Spleen (tissue), 11 donors: ENCODE data around the gene MAN1A2. TPM values are rescaled to one million over a fixed set of nuclear protein-coding genes. Genes with fewer than 3 reads are reported as not detected.
"Not testable (repeated sequence)": the region's sequence is repeated elsewhere in the genome, so short reads cannot be mapped to it uniquely, and the experiment has no call there.

ENCODE experiments used
- DNase-seq: peaks from one replicate; pipeline ENCODE4 v3.0.0-alpha.2; 2020
- H3K27ac ChIP-seq, 8 donors: fragments of 200-600 bp; sonication (generic) in 7 of 8; 1 replicate in 4 of 8; 2 replicates in 4 of 8; pipeline versions ENCODE4 v1.5.0 to v1.8.0; 2016 to 2021; ENCODE audit warnings: inconsistent platforms in 4 of 8, mild to moderate bottlenecking in 4 of 8, moderate library complexity in 1 of 8
- H3K27me3 ChIP-seq, 7 donors: fragments of 200-600 bp; sonication (generic) in 6 of 7; replicated peaks in 1 of 7; 1 replicate in 4 of 7; 2 replicates in 3 of 7; pipeline versions ENCODE4 v1.5.0 to v1.8.0; 2016 to 2021; ENCODE audit warnings: inconsistent platforms in 3 of 7, mild to moderate bottlenecking in 1 of 7
- H3K36me3 ChIP-seq, 6 donors: fragments of 200-600 bp; sonication (generic) in 5 of 6; 1 replicate in 4 of 6; 2 replicates in 2 of 6; pipeline versions ENCODE4 v1.5.0 to v1.8.0; 2016 to 2021; ENCODE audit warnings: inconsistent platforms in 2 of 6
- H3K4me1 ChIP-seq, 6 donors: fragments of 200-600 bp; sonication (generic) in 5 of 6; 1 replicate in 3 of 6; 2 replicates in 3 of 6; pipeline versions ENCODE4 v1.5.0 to v1.8.0; 2016 to 2021; ENCODE audit warnings: inconsistent platforms in 3 of 6
- H3K4me3 ChIP-seq, 8 donors: fragments of 200-600 bp; sonication (generic) in 7 of 8; 1 replicate in 4 of 8; 2 replicates in 4 of 8; pipeline versions ENCODE4 v1.5.0 to v1.8.0; 2016 to 2021; ENCODE audit warnings: inconsistent platforms in 4 of 8, mild to moderate bottlenecking in 4 of 8, moderate library complexity in 2 of 8
- H3K9me3 ChIP-seq, 8 donors: fragments of 200-600 bp; sonication (generic) in 7 of 8; 1 replicate in 4 of 8; 2 replicates in 4 of 8; pipeline versions ENCODE4 v1.5.0 to v1.8.0; 2016 to 2021; ENCODE audit warnings: inconsistent platforms in 4 of 8
- POLR2A ChIP-seq, 3 donors: fragments of 450-650 bp; IDR thresholded peaks; one replicate each; pipeline ENCODE4 v1.5.1; 2017; ENCODE audit warnings: antibody characterized with exemption in 3 of 3, mild to moderate bottlenecking in 1 of 3
- POLR2AphosphoS5 ChIP-seq, 3 donors: sonication (generic); formaldehyde crosslinking; IDR thresholded peaks; one replicate each; pipeline ENCODE4 v1.5.1; 2017; ENCODE audit warnings: antibody characterized with exemption in 3 of 3
- WGBS, 5 donors: extraction: QIAGEN DNeasy Blood & Tissue Kit in 3 of 5; methylation state at CpG; one replicate each; pipeline versions ENCODE4 v1.1.5 to v1.1.7; 2013 to 2018; 5-methylcytosine and 5-hydroxymethylcytosine counted together
- intact Hi-C: fragments of 100-400 bp; cut with DNase I; formaldehyde crosslinking; loops from one replicate; pipeline ENCODE4 v1.15.0; 2023; ENCODE audit warnings: low total_unique reads
- polyA plus RNA-seq, 3 donors: library from polyadenylated mRNA; stranded (reverse); fragments of 200-250 nt; gene quantifications; one replicate each; pipeline ENCODE4 v1.2.1, GENCODE V29; 2013
- total RNA-seq, 7 donors: library from RNA; depleted of rRNA in 3 of 7; stranded (reverse); fragments of >200 nt in 3 of 7; fragmentation: NEBNext Ultra II Directional in 4 of 7; extraction: Animal tissue kit (Norgen Biotek cat#: 25700) in 4 of 7; gene quantifications; one replicate each; pipeline versions ENCODE4 v1.1.0 to v1.2.1, GENCODE V29; 2016 to 2021
- TF ChIP-seq, protein P1 (sequence below), 11 experiments: fragments of 200-600 bp in 7 of 11; fragments of 450-650 bp in 4 of 11; sonication (generic) in 4 of 11; IDR thresholded peaks in 8 of 11; conservative IDR thresholded peaks in 3 of 11; 1 replicate in 7 of 11; 2 replicates in 4 of 11; pipeline versions ENCODE4 v1.4.0 to v1.8.0; 2016 to 2021; ENCODE audit warnings: antibody characterized with exemption in 11 of 11, inconsistent platforms in 4 of 11, mild to moderate bottlenecking in 1 of 11
- donor health status: healthy with polysubstance abuse.
- donor health status: DM: no; HTN: no; CAD: no; lungs with moderate emphysema.
- donor health status: DM: no; HTN: no; CAD: no.
- donor health status: Bipolar disorder and iron deficiency.
- donor health status: healthy.
- donor health status: DM: no; HTN: no; CAD: no.
- donor health status: DM: yes; HTN: yes; CAD: no.

The MAN1A2 gene
- total and polyA plus RNA-seq, 10 donors, result 4.1 to 52.4 (median 42.6) TPM

DNA sequence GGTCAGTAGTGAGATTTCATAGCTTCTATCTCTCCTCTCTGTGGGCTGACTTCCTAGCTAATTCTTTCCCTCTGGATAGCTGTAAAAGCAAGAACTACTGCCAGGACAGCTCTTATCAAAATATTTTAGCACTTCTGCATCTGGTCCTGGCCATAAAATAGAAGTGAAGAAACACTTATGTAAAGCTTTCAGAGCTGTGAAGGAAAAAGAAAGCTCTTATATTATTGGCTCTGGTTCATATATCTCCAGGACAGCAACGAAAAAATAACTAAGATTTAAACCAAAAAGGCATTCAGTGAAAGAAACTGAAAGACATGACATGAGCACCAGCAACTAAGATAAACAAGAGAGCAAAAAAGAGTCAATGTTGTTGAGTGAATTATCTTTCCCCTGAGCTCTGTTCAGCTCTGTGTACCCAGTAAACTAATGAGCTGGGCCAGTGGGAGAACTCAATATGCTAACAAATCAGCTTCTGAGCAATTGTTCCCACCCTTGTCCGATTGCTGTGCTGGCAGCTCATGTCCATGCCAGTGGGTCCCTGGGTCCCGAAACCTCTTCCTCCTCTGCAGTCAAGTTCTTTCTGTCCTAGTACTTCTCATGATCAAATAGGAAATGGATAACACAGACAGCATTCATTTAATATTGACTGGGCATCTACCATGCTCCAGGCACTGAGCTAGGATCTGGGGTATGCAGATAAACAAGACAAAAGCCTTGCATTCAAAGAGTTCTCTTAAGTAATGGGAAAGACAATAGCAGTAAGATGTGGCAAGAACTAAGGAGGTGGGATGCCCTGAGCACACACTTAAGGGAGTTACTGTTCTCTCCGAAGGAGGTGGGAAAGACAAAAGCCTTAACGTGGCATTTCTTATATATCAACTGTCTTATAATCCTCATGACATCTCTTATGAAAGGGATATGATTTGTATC lies 45.3 kb upstream of the MAN1A2 start:
- intact Hi-C loops, result no loop called here
- DNase-seq, result no peak
- WGBS, 5 donors, result 59 to 74% (median 72%) methylated on average over 5 of the region's 5 CpGs
- Histone ChIP-seq H3K27me3 (peaks cover 0 to 10% (median 0%) of the 10 kb centered on the region in 7 donors), H3K36me3 (no peaks in the 10 kb centered on the region), H3K27ac (no peak overlapping the region), H3K4me1 (no peaks in the 10 kb centered on the region), H3K9me3 (no peaks in the 10 kb centered on the region), H3K4me3 (no peak overlapping the region)
- TF ChIP-seq, protein P1, sequence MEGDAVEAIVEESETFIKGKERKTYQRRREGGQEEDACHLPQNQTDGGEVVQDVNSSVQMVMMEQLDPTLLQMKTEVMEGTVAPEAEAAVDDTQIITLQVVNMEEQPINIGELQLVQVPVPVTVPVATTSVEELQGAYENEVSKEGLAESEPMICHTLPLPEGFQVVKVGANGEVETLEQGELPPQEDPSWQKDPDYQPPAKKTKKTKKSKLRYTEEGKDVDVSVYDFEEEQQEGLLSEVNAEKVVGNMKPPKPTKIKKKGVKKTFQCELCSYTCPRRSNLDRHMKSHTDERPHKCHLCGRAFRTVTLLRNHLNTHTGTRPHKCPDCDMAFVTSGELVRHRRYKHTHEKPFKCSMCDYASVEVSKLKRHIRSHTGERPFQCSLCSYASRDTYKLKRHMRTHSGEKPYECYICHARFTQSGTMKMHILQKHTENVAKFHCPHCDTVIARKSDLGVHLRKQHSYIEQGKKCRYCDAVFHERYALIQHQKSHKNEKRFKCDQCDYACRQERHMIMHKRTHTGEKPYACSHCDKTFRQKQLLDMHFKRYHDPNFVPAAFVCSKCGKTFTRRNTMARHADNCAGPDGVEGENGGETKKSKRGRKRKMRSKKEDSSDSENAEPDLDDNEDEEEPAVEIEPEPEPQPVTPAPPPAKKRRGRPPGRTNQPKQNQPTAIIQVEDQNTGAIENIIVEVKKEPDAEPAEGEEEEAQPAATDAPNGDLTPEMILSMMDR (IDR thresholded peaks at IDR 0.05 in 8 of 11, conservative IDR thresholded peaks at IDR 0.05 in 3 of 11), result no peak
- no peak for TF ChIP-seq POLR2AphosphoS5 (IDR thresholded peaks at IDR 0.05)
- TF ChIP-seq POLR2A (IDR thresholded peaks at IDR 0.05), result no peak

DNA sequence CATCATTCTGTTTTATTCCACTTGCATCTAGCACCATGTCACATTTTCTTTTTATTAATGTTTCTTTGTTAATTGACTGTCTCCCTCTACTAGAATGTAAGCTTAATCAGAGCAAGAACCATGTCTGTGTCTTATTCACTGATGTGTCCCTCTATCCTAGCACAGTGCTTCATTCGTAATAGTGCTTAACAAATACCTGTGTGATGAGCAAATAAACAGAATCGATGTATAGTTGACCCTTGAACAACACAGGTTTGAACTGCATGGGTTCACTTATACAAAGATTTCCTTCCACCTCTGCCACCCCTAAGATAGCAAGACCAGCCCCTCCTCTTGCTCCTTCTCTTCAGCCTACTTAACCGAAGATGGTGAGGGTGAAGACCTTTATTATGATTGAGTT lies 42.9 kb upstream of the MAN1A2 start:
- Histone ChIP-seq H3K27me3 (peaks cover 0 to 10% (median 0%) of the 10 kb centered on the region in 7 donors), H3K36me3 (no peaks in the 10 kb centered on the region), H3K9me3 (no peaks in the 10 kb centered on the region), H3K27ac (no peak overlapping the region), H3K4me1 (no peaks in the 10 kb centered on the region), H3K4me3 (no peak overlapping the region)
- intact Hi-C loops, result no loop called here
- DNase-seq, result no peak
- 71 to 93% (median 73%) methylated on average over 3 of the region's 3 CpGs for WGBS, 5 donors
- TF ChIP-seq, protein P1 (IDR thresholded peaks at IDR 0.05 in 8 of 11, conservative IDR thresholded peaks at IDR 0.05 in 3 of 11), result no peak
- TF ChIP-seq POLR2A (IDR thresholded peaks at IDR 0.05) (no peak), POLR2AphosphoS5 (IDR thresholded peaks at IDR 0.05) (no peak)

DNA sequence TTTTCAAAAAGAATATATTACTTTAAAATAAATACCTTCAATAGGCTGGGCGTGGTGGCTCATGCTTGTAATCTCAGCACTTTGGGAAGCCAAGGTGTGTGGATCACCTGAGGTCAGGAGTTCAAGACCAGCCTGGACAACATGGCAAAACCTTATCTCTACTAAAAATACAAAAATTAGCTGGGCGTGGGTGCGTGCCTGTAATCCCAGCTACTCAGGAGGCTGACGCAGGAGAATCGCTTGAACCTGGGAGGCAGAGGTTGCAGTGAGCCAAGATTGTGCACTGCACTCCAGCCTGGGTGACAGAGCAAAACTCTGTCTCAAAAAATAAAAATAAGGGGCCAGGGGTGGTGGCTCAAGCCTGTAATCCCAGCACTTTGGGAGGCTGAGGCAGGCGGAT lies 41.2 kb upstream of the MAN1A2 start:
- H3K4me1 ChIP-seq, H3K36me3 ChIP-seq, H3K9me3 ChIP-seq, H3K4me3 ChIP-seq, H3K27ac ChIP-seq, intact Hi-C loops, DNase-seq: not testable (repeated sequence)
- H3K27me3 ChIP-seq, result peaks cover 0 to 10% (median 0%) of the 10 kb centered on the region in 7 donors
- WGBS, 5 donors, result 88 to 97% (median 92%) methylated on average over 6 of the region's 6 CpGs

DNA sequence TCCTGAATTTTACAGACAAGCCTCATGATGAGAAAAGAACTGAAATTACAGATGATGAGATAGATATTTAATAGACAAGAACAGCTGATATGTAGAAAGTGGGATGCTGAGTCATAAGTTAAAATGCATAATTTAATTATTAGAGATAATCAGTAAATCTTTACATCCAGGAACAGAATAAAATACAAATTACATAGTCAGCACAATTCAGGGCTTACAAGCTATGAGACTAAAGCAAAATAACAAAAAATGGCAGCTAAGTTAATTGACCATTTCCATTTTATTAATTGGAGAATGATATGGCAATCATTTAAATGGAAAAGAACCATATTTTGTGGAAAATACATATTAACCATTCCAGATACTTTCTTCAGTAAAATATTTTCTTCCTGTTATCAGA lies 40.2 kb upstream of the MAN1A2 start:
- H3K36me3 ChIP-seq, result no peaks in the 10 kb centered on the region
- intact Hi-C loops, result no loop called here
- peaks cover 0 to 10% (median 0%) of the 10 kb centered on the region in 7 donors for H3K27me3 ChIP-seq
- TF ChIP-seq POLR2A (IDR thresholded peaks at IDR 0.05), result no peak
- TF ChIP-seq, protein P1 (IDR thresholded peaks at IDR 0.05 in 8 of 11, conservative IDR thresholded peaks at IDR 0.05 in 3 of 11), result no peak
- TF ChIP-seq POLR2AphosphoS5 (IDR thresholded peaks at IDR 0.05), result no peak
- H3K27ac ChIP-seq, result no peak overlapping the region
- H3K4me1 ChIP-seq, result no peaks in the 10 kb centered on the region
- H3K9me3 ChIP-seq, result no peaks in the 10 kb centered on the region
- DNase-seq, result no peak
- H3K4me3 ChIP-seq, result no peak overlapping the region
